GM12878 (cell line): ENCODE measurements around the gene HUNK.

Experiments used
- CREB1 ChIP-seq: IDR thresholded peaks from 2 replicates; pipeline ENCODE4 v1.6.1; 2012; ENCODE audit warnings: low read depth, mild to moderate bottlenecking, inconsistent platforms
- CREM ChIP-seq: IDR thresholded peaks from 2 replicates; pipeline ENCODE4 v1.6.1; 2014; ENCODE audit warnings: antibody characterized with exemption, low read depth
- EGR1 ChIP-seq, 2 experiments: IDR thresholded peaks; 1 replicate in 1 of 2; 2 replicates in 1 of 2; pipeline ENCODE4 v1.6.1; 2011 to 2012; ENCODE audit warnings: low read depth in 2 of 2, low read length in 2 of 2, borderline replicate concordance in 1 of 2, mild to moderate bottlenecking in 1 of 2, moderate library complexity in 1 of 2
- EP300 ChIP-seq, 2 experiments: fragments of 150-350 bp in 1 of 2; IDR thresholded peaks; 2 replicates each; pipeline ENCODE4 v1.6.1; 2011 to 2012; ENCODE audit warnings: low read depth in 2 of 2, low read length in 2 of 2, borderline replicate concordance in 1 of 2, improper control_type of control experiment in 1 of 2, inconsistent platforms in 1 of 2; ENCODE audit not compliant: control insufficient read depth in 1 of 2
- FOXM1 ChIP-seq: IDR thresholded peaks from 2 replicates; pipeline ENCODE4 v1.6.1; 2012; ENCODE audit warnings: low read depth, mild to moderate bottlenecking, inconsistent platforms, low read length, moderate library complexity
- MEF2A ChIP-seq: IDR thresholded peaks from 2 replicates; pipeline ENCODE4 v1.6.1; 2011; ENCODE audit warnings: low read depth, mild to moderate bottlenecking, low read length, moderate library complexity; ENCODE audit not compliant: insufficient read depth
- NFIC ChIP-seq: IDR thresholded peaks from 2 replicates; pipeline ENCODE4 v1.6.1; 2012; ENCODE audit warnings: low read depth, mild to moderate bottlenecking, inconsistent platforms, low read length, moderate library complexity
- POLR2A ChIP-seq: IDR thresholded peaks from 2 replicates; pipeline ENCODE4 v1.6.1; 2011; ENCODE audit warnings: low read depth, mild to moderate bottlenecking, low read length
- ZNF622 ChIP-seq: fragments of 450-650 bp; IDR thresholded peaks from 2 replicates; pipeline ENCODE4 v1.6.1; 2017; ENCODE audit warnings: mild to moderate bottlenecking, inconsistent platforms
- TF ChIP-seq, protein P1 (sequence below), 3 experiments: IDR thresholded peaks in 2 of 3; conservative IDR thresholded peaks in 1 of 3; 2 replicates each; pipeline ENCODE4 v1.5.1; 2011; ENCODE audit warnings: low read depth in 3 of 3, low read length in 3 of 3, mild to moderate bottlenecking in 3 of 3, control low read depth in 2 of 3, moderate library complexity in 2 of 3, inconsistent platforms in 1 of 3, mixed read lengths in 1 of 3; ENCODE audit not compliant: control insufficient read depth in 2 of 3, insufficient read depth in 1 of 3; ENCODE audit errors: extremely low read depth in 1 of 3
- TF ChIP-seq, protein P2 (sequence below): IDR thresholded peaks from 2 replicates; pipeline ENCODE4 v1.6.1; 2011; ENCODE audit warnings: mild to moderate bottlenecking, low read depth, low read length, moderate library complexity; ENCODE audit not compliant: insufficient replicate concordance
- TF ChIP-seq, protein P3 (sequence below): IDR thresholded peaks from 2 replicates; pipeline ENCODE4 v1.6.1; 2012; ENCODE audit warnings: low read depth, low read length, improper control_type of control experiment

DNA sequence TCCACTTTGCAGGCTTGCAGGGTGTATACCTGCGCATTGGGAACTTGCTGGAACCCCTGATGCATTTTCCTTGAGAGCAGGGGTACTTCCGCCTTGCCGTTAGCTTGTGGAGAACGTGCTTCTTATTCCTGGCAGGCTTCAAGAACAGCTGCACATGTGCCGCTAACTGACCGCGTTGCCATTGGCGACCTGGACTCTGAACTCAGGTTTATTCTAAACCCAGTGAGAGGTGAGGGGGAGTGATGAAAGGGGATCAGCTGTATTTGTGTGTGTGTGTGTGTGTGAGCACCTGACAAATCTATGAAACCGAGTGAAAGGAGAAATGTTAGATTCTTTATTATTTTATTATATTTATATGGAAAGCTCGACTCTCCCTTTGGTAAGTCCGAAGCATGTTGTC is 128.6 kb downstream of the HUNK start:
- TF ChIP-seq, protein P1, sequence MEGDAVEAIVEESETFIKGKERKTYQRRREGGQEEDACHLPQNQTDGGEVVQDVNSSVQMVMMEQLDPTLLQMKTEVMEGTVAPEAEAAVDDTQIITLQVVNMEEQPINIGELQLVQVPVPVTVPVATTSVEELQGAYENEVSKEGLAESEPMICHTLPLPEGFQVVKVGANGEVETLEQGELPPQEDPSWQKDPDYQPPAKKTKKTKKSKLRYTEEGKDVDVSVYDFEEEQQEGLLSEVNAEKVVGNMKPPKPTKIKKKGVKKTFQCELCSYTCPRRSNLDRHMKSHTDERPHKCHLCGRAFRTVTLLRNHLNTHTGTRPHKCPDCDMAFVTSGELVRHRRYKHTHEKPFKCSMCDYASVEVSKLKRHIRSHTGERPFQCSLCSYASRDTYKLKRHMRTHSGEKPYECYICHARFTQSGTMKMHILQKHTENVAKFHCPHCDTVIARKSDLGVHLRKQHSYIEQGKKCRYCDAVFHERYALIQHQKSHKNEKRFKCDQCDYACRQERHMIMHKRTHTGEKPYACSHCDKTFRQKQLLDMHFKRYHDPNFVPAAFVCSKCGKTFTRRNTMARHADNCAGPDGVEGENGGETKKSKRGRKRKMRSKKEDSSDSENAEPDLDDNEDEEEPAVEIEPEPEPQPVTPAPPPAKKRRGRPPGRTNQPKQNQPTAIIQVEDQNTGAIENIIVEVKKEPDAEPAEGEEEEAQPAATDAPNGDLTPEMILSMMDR (IDR thresholded peaks at IDR 0.05 in 2 of 3, conservative IDR thresholded peaks at IDR 0.05 in 1 of 3; ENCODE audit: control insufficient read depth in 2 of 3, extremely low read depth in 1 of 3, insufficient read depth in 1 of 3, low read depth in 3 of 3, low read length in 3 of 3) = no peak
- TF ChIP-seq NFIC (no peak), MEF2A (no peak), EGR1 (IDR thresholded peaks at IDR 0.05; ENCODE audit: borderline replicate concordance in 1 of 2, low read depth in 2 of 2, low read length in 2 of 2) (no peak), CREB1 (no peak), EP300 (IDR thresholded peaks at IDR 0.05; ENCODE audit: borderline replicate concordance in 1 of 2, control insufficient read depth in 1 of 2, low read depth in 2 of 2, low read length in 2 of 2) (no peak), ZNF622 (no peak), FOXM1 (no peak), CREM (no peak), POLR2A (no peak)
- TF ChIP-seq, protein P2, sequence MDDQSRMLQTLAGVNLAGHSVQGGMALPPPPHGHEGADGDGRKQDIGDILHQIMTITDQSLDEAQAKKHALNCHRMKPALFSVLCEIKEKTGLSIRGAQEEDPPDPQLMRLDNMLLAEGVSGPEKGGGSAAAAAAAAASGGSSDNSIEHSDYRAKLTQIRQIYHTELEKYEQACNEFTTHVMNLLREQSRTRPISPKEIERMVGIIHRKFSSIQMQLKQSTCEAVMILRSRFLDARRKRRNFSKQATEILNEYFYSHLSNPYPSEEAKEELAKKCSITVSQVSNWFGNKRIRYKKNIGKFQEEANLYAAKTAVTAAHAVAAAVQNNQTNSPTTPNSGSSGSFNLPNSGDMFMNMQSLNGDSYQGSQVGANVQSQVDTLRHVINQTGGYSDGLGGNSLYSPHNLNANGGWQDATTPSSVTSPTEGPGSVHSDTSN = no peak
- TF ChIP-seq, protein P3, sequence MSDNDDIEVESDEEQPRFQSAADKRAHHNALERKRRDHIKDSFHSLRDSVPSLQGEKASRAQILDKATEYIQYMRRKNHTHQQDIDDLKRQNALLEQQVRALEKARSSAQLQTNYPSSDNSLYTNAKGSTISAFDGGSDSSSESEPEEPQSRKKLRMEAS = no peak
